CD14-positive monocyte (primary cell): ENCODE measurements around the gene SERPINF2. TPM values are rescaled to one million over a fixed set of nuclear protein-coding genes. Genes with fewer than 3 reads are reported as not detected.
A peak's percentile ranks its signal among the peaks of the same experiment; 100 is the strongest.

Experiments
- DNase-seq, 3 donors: peaks; one replicate each; pipeline ENCODE4 v3.0.0-alpha.2; 2011 to 2022
- H2AFZ ChIP-seq: 2 replicates; pipeline ENCODE4 v1.6.0; 2012; ENCODE audit warnings: mild to moderate bottlenecking, low read depth, low read length, inconsistent platforms; ENCODE audit not compliant: insufficient read depth, poor library complexity, severe bottlenecking
- H3K27ac ChIP-seq, 2 donors: 1 replicate in 1 of 2; 2 replicates in 1 of 2; pipeline ENCODE4 v1.5.1; 2012 to 2013; ENCODE audit warnings: low read length in 2 of 2, control low read depth in 1 of 2, inconsistent platforms in 1 of 2, low read depth in 1 of 2, mild to moderate bottlenecking in 1 of 2
- H3K27me3 ChIP-seq, 2 donors: one replicate each; pipeline versions ENCODE4 v1.6.0 to v1.6.1; 2011 to 2013; ENCODE audit warnings: low read length in 2 of 2; ENCODE audit not compliant: control insufficient read depth in 2 of 2, insufficient read depth in 2 of 2
- H3K36me3 ChIP-seq, 2 donors: replicated peaks in 1 of 2; 1 replicate in 1 of 2; 2 replicates in 1 of 2; pipeline versions ENCODE4 v1.5.1 to v1.6.1; 2012 to 2013; ENCODE audit warnings: low read length in 2 of 2, control low read depth in 1 of 2, inconsistent platforms in 1 of 2, mild to moderate bottlenecking in 1 of 2; ENCODE audit not compliant: insufficient read depth in 2 of 2, control insufficient read depth in 1 of 2
- H3K4me1 ChIP-seq, 2 donors: 1 replicate in 1 of 2; 2 replicates in 1 of 2; pipeline versions ENCODE4 v1.5.1 to v1.6.1; 2012 to 2013; ENCODE audit warnings: low read length in 2 of 2, control low read depth in 1 of 2, inconsistent platforms in 1 of 2, mild to moderate bottlenecking in 1 of 2, moderate library complexity in 1 of 2; ENCODE audit not compliant: insufficient read depth in 2 of 2, control insufficient read depth in 1 of 2
- H3K4me2 ChIP-seq: replicated peaks from 2 replicates; pipeline ENCODE3; 2012; ENCODE audit warnings: low read length, moderate library complexity, mild to moderate bottlenecking; ENCODE audit not compliant: poor library complexity, severe bottlenecking; ENCODE audit errors: extremely low read depth
- H3K4me3 ChIP-seq, 3 experiments: fragments of 200-600 bp in 1 of 3; sonication (generic) in 1 of 3; replicated peaks in 1 of 3; 1 replicate in 2 of 3; 2 replicates in 1 of 3; pipeline ENCODE4 v1.5.1; 2011 to 2013; ENCODE audit warnings: low read length in 3 of 3, mild to moderate bottlenecking in 3 of 3, control low read depth in 2 of 3, low read depth in 2 of 3, inconsistent platforms in 1 of 3, moderate library complexity in 1 of 3
- H3K79me2 ChIP-seq: 2 replicates; pipeline ENCODE4 v1.6.0; 2012; ENCODE audit warnings: mild to moderate bottlenecking, control low read depth, inconsistent platforms, low read length, moderate library complexity; ENCODE audit not compliant: insufficient read depth
- H3K9ac ChIP-seq: 2 replicates; pipeline ENCODE4 v1.6.0; 2017; ENCODE audit warnings: low read length, mild to moderate bottlenecking; ENCODE audit not compliant: insufficient read depth, poor library complexity, severe bottlenecking
- H3K9me3 ChIP-seq, 2 donors: replicated peaks in 1 of 2; 1 replicate in 1 of 2; 2 replicates in 1 of 2; pipeline versions ENCODE4 v1.5.1 to v1.6.1; 2012 to 2013; ENCODE audit warnings: low read length in 2 of 2, control low read depth in 1 of 2; ENCODE audit not compliant: control insufficient read depth in 1 of 2, insufficient read depth in 1 of 2
- H4K20me1 ChIP-seq: 2 replicates; pipeline ENCODE4 v1.6.0; 2012; ENCODE audit warnings: mild to moderate bottlenecking, low read length, control low read depth, moderate library complexity; ENCODE audit not compliant: insufficient read depth
- H3K27ac Mint-ChIP-seq, 7 donors: one replicate each; pipeline ENCODE4 v1.8.0; 2020; ENCODE audit warnings: mild to moderate bottlenecking in 7 of 7, mixed read lengths in 7 of 7, moderate library complexity in 6 of 7, inconsistent platforms in 2 of 7
- H3K27me3 Mint-ChIP-seq, 3 donors: one replicate each; pipeline ENCODE4 v1.8.0; 2021 to 2022; ENCODE audit warnings: low read depth in 3 of 3, mild to moderate bottlenecking in 3 of 3, mixed read lengths in 3 of 3, moderate library complexity in 3 of 3, inconsistent platforms in 1 of 3
- H3K36me3 Mint-ChIP-seq, 2 donors: one replicate each; pipeline ENCODE4 v1.8.0; 2020; ENCODE audit warnings: mixed read lengths in 2 of 2, inconsistent platforms in 1 of 2, mild to moderate bottlenecking in 1 of 2
- H3K4me1 Mint-ChIP-seq: one replicate; pipeline ENCODE4 v1.8.0; 2020; ENCODE audit warnings: mild to moderate bottlenecking, mixed read lengths
- H3K4me3 Mint-ChIP-seq, 2 donors: one replicate each; pipeline ENCODE4 v1.8.0; 2020; ENCODE audit warnings: mild to moderate bottlenecking in 2 of 2, mixed read lengths in 2 of 2, moderate library complexity in 1 of 2
- H3K9me3 Mint-ChIP-seq, 7 donors: one replicate each; pipeline ENCODE4 v1.8.0; 2020 to 2022; ENCODE audit warnings: mixed read lengths in 7 of 7, mild to moderate bottlenecking in 6 of 7, moderate library complexity in 6 of 7, inconsistent platforms in 2 of 7
- WGBS: methylation state at CpG from one replicate; pipeline ENCODE4 v1.1.5; 2013; ENCODE audit warnings: missing lambda C conversion rate; ENCODE audit not compliant: insufficient coverage; 5-methylcytosine and 5-hydroxymethylcytosine counted together
- intact Hi-C, 2 donors: fragments of 100-400 bp; cut with micrococcal nuclease; formaldehyde crosslinking; loops; one replicate each; pipeline versions ENCODE4 v1.15.0 to v1.15.1; 2023
- polyA plus RNA-seq, 3 donors: library from polyadenylated mRNA; depleted of rRNA in 1 of 3; unstranded in 2 of 3; stranded (reverse) in 1 of 3; fragments of 300-500 nt in 2 of 3; fragments of >200 nt in 1 of 3; fragmentation: Illumina TruSeq in 2 of 3; gene quantifications; 1 replicate in 2 of 3; 2 replicates in 1 of 3; pipeline ENCODE4 v1.2.3, GENCODE V29; 2012 to 2021
- TF ChIP-seq, protein P1 (sequence below): fragments of 200-600 bp; IDR thresholded peaks from one replicate; pipeline ENCODE4 v1.8.0; 2022; ENCODE audit warnings: antibody characterized with exemption, mild to moderate bottlenecking

The SERPINF2 gene
- polyA plus RNA-seq, 3 donors: 0.75 to 1.5 (median 0.79) TPM

DNA sequence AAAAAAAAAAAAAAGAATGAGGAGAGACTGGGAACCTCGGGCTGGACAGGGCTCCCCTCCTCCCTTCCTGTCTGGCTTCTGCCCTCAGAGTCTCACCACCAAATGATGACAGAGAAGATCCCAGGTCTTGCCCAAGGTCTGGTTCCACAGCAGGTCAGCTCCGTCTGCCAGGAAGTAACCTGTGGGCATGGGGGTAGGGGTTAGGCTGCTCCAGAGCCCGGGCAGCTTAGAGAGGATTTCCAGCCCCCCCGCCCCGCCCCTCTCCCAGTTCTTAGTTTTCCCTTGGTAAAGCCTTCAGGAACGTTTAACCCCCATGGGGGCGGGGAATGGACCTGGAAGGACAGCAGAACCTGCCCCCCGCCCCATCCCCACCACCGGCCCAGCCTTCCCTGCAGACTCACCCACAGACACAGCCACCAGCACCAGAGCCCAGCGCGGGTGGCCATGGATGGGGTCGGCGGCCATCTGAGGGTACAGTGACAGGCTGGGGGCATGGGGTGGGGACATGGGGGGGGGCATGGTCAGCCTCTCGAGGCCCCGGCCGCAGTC, 33.2 kb upstream of the SERPINF2 start:
- Histone ChIP-seq H3K9ac (no peak overlapping the region), H3K9me3 (no peaks in the 10 kb centered on the region), H4K20me1 (peaks cover 44% of the 10 kb centered on the region), H3K27ac (no peak overlapping the region), H2AFZ (no peak overlapping the region), H3K36me3 (peaks cover 19 to 26% of the 10 kb centered on the region in 2 donors), H3K79me2 (peaks cover 19% of the 10 kb centered on the region), H3K4me2 (peak overlapping the region; percentile 94), H3K4me3 (peak overlapping the region in 1 of 3 experiments; percentile 73), H3K4me1 (peaks cover 25 to 31% of the 10 kb centered on the region in 2 donors), H3K27me3 (peaks cover 0 to 36% of the 10 kb centered on the region in 2 donors)
- Mint-ChIP-seq H3K4me3 (peak overlapping the region; percentile 27 to 75), H3K27ac (no peak overlapping the region), H3K36me3 (peaks cover 36% of the 10 kb centered on the region in 2 donors), H3K4me1 (peaks cover 31% of the 10 kb centered on the region), H3K9me3 (peaks cover 0 to 5% (median 0%) of the 10 kb centered on the region in 7 donors), H3K27me3 (peaks cover 32 to 75% (median 40%) of the 10 kb centered on the region in 3 donors)
- intact Hi-C loops: loop anchor here in 1 of 2 donors (5.0 kb wide), 1 partner anchor 37 kb away; no protein-coding TSS in a partner anchor
- DNase-seq: peak in 2 of 3 donors; percentile 35 to 41
- WGBS: no CpG with 5 or more reads among the region's 16 CpGs
- TF ChIP-seq, protein P1, sequence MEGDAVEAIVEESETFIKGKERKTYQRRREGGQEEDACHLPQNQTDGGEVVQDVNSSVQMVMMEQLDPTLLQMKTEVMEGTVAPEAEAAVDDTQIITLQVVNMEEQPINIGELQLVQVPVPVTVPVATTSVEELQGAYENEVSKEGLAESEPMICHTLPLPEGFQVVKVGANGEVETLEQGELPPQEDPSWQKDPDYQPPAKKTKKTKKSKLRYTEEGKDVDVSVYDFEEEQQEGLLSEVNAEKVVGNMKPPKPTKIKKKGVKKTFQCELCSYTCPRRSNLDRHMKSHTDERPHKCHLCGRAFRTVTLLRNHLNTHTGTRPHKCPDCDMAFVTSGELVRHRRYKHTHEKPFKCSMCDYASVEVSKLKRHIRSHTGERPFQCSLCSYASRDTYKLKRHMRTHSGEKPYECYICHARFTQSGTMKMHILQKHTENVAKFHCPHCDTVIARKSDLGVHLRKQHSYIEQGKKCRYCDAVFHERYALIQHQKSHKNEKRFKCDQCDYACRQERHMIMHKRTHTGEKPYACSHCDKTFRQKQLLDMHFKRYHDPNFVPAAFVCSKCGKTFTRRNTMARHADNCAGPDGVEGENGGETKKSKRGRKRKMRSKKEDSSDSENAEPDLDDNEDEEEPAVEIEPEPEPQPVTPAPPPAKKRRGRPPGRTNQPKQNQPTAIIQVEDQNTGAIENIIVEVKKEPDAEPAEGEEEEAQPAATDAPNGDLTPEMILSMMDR: no peak

DNA sequence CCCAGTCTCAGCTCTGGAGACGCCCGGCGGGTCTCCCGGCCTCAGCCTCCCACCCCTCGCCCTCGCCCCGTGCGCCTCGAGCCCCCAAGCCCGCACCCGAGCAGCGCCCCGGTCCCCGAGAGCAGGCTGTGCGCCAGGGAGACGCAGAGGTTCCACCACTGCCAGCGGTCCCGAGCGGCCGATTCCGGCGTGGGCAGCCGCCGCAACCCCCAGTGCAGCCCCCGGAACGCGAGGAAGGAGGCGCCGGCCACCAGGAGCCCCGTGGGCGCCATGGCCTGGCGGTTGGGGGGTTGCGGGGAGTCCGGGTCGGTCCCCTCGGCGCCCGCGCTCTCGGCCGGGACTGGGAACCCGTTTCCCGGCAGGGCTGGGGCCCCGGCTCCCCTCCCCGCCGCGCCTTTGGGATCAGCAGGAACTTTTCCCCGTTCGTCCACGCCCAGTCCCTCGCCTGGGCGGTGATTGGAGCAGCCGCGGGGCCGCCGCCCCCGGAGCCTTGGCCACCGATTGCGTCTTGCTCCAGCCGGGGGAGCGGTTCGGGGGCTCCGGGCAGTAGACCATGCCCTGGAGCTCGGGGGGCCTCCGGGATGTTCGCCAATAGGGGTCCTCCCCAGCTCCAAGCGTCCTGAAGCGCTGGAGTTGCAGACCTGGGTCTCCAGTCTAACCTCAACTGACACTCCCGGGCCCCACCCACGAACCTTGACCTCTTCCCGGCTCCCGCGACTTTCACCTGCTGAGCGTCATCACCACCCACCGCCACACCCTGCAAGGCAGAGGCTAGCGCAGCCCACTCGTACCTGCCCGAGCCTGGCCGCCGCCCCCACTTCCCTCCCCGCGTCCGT, 32.5 kb upstream of the SERPINF2 start, which contains the start of gene TLCD2:
Gene TLCD2 (minus strand): TSS at position 407 of the 836 bp plus-strand sequence. CDS start 135 bp downstream, at position 272.
- Mint-ChIP-seq H3K4me1 (peaks cover 37% of the 10 kb centered on the region), H3K4me3 (peak within 1 kb of the TSS; percentile 69 to 89), H3K27ac (peak within 1 kb of the TSS in 1 of 7 donors; percentile 63), H3K27me3 (peaks cover 31 to 74% (median 39%) of the 10 kb centered on the region in 3 donors), H3K36me3 (peaks cover 39 to 41% of the 10 kb centered on the region in 2 donors), H3K9me3 (peaks cover 0 to 5% (median 0%) of the 10 kb centered on the region in 7 donors)
- peaks cover 51% of the 10 kb centered on the region for H4K20me1 ChIP-seq
- H2AFZ ChIP-seq: peak within 1 kb of the TSS; percentile 71
- H3K9me3 ChIP-seq: no peaks in the 10 kb centered on the region
- H3K36me3 ChIP-seq: peaks cover 19 to 26% of the 10 kb centered on the region in 2 donors
- peak within 1 kb of the TSS; percentile 31 to 73 (median 40) for H3K4me3 ChIP-seq
- no peak within 1 kb of the TSS for H3K27ac ChIP-seq
- H3K4me1 ChIP-seq: peaks cover 32 to 38% of the 10 kb centered on the region in 2 donors
- peak within 1 kb of the TSS; percentile 94 for H3K4me2 ChIP-seq
- H3K9ac ChIP-seq: peak within 1 kb of the TSS; percentile 64
- TF ChIP-seq, protein P1: no peak
- peaks cover 26% of the 10 kb centered on the region for H3K79me2 ChIP-seq
- intact Hi-C loops: loop anchor here (5.0 to 10.0 kb wide), 3 partner anchors 38 to 325 kb away; partner anchors contain the start of genes DPH1 (in 1 of the 2), RILP (in 1 of the 2) and SCARF1 (in 1 of the 2)
- no peak for DNase-seq
- peaks cover 0 to 31% of the 10 kb centered on the region in 2 donors for H3K27me3 ChIP-seq
- under 1% methylated on average over 83 of the region's 83 CpGs for WGBS
